ENCODE data around the gene FOSL2. TPM values are rescaled to one million over a fixed set of nuclear protein-coding genes. Genes with fewer than 3 reads are reported as not detected.

The FOSL2 gene
- total RNA-seq, 1 donor from 2014 or later, result 1.3 TPM

- no peak for DNase-seq (ENCODE audit: low spot score)
- no peaks in the 10 kb centered on the region for H3K27me3 ChIP-seq
- Mint-ChIP-seq H3K4me1 (no peaks in the 10 kb centered on the region), H3K27me3 (ENCODE audit: insufficient read depth, low read depth) (peaks cover 2% of the 10 kb centered on the region), H3K4me3 (no peak overlapping the region), H3K9me3 (no peaks in the 10 kb centered on the region), H3K27ac (no peak overlapping the region), H3K36me3 (no peaks in the 10 kb centered on the region)
- H3K27ac ChIP-seq, result no peak overlapping the region
- TF ChIP-seq, protein P1, sequence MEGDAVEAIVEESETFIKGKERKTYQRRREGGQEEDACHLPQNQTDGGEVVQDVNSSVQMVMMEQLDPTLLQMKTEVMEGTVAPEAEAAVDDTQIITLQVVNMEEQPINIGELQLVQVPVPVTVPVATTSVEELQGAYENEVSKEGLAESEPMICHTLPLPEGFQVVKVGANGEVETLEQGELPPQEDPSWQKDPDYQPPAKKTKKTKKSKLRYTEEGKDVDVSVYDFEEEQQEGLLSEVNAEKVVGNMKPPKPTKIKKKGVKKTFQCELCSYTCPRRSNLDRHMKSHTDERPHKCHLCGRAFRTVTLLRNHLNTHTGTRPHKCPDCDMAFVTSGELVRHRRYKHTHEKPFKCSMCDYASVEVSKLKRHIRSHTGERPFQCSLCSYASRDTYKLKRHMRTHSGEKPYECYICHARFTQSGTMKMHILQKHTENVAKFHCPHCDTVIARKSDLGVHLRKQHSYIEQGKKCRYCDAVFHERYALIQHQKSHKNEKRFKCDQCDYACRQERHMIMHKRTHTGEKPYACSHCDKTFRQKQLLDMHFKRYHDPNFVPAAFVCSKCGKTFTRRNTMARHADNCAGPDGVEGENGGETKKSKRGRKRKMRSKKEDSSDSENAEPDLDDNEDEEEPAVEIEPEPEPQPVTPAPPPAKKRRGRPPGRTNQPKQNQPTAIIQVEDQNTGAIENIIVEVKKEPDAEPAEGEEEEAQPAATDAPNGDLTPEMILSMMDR (IDR thresholded peaks at IDR 0.05), result no peak
- TF ChIP-seq EZH2 (IDR thresholded peaks at IDR 0.05), result no peak
- TF ChIP-seq EZH2phosphoT487 (IDR thresholded peaks at IDR 0.05), result no peak
- no peak overlapping the region for H2AFZ ChIP-seq (replicated peaks)
- H3K79me2 ChIP-seq (ENCODE audit: low read depth), result no peaks in the 10 kb centered on the region
- no peaks in the 10 kb centered on the region for H4K20me1 ChIP-seq (ENCODE audit: low read depth)
- H3K36me3 ChIP-seq, result no peaks in the 10 kb centered on the region
- H3K4me2 ChIP-seq, result no peak overlapping the region
- no peak overlapping the region for H3K9ac ChIP-seq
- no peaks in the 10 kb centered on the region for H3F3A ChIP-seq (ENCODE audit: low read depth)
- no peaks in the 10 kb centered on the region for H3K9me3 ChIP-seq (ENCODE audit: low read depth)
- H3K4me1 ChIP-seq, result no peaks in the 10 kb centered on the region
- no peak overlapping the region for H3K4me3 ChIP-seq
Measured at GRCh38 chr2:28423856-28424605, 31.4 kb downstream of the FOSL2 start.

- H3K4me3 ChIP-seq, result no peak overlapping the region
- Mint-ChIP-seq H3K9me3 (no peaks in the 10 kb centered on the region), H3K27ac (no peak overlapping the region), H3K27me3 (ENCODE audit: insufficient read depth, low read depth) (peaks cover 2% of the 10 kb centered on the region), H3K4me1 (no peaks in the 10 kb centered on the region), H3K4me3 (no peak overlapping the region), H3K36me3 (no peaks in the 10 kb centered on the region)
- H3K36me3 ChIP-seq, result no peaks in the 10 kb centered on the region
- H3K4me2 ChIP-seq, result no peak overlapping the region
- no peak overlapping the region for H3K27ac ChIP-seq
- H4K20me1 ChIP-seq (ENCODE audit: low read depth), result no peaks in the 10 kb centered on the region
- H3F3A ChIP-seq (ENCODE audit: low read depth), result no peaks in the 10 kb centered on the region
- no peaks in the 10 kb centered on the region for H3K9me3 ChIP-seq (ENCODE audit: low read depth)
- H3K27me3 ChIP-seq, result no peaks in the 10 kb centered on the region
- H3K79me2 ChIP-seq (ENCODE audit: low read depth), result no peaks in the 10 kb centered on the region
- no peak for DNase-seq (ENCODE audit: low spot score)
- no peak overlapping the region for H3K9ac ChIP-seq
- TF ChIP-seq, protein P1 (IDR thresholded peaks at IDR 0.05), result no peak
- TF ChIP-seq EZH2phosphoT487 (IDR thresholded peaks at IDR 0.05), result no peak
- TF ChIP-seq EZH2 (IDR thresholded peaks at IDR 0.05), result no peak
- H2AFZ ChIP-seq (replicated peaks), result no peak overlapping the region
- H3K4me1 ChIP-seq, result no peaks in the 10 kb centered on the region
Measured at GRCh38 chr2:28424799-28425463, 32.3 kb downstream of the FOSL2 start.

- peaks cover 2% of the 10 kb centered on the region for H3K27me3 Mint-ChIP-seq (ENCODE audit: insufficient read depth, low read depth)
- H3K27ac Mint-ChIP-seq, result no peak overlapping the region
- H3K27ac ChIP-seq, result no peak overlapping the region
- no peaks in the 10 kb centered on the region for H3K4me1 Mint-ChIP-seq
- no peaks in the 10 kb centered on the region for H3K36me3 Mint-ChIP-seq
- no peak overlapping the region for H3K4me3 ChIP-seq
- no peaks in the 10 kb centered on the region for H3K9me3 Mint-ChIP-seq
- no peak overlapping the region for H3K9ac ChIP-seq
- H3K79me2 ChIP-seq (ENCODE audit: low read depth), result no peaks in the 10 kb centered on the region
- H3K9me3 ChIP-seq (ENCODE audit: low read depth), result no peaks in the 10 kb centered on the region
- no peaks in the 10 kb centered on the region for H3K27me3 ChIP-seq
- H2AFZ ChIP-seq (replicated peaks), result no peak overlapping the region
- no peaks in the 10 kb centered on the region for H4K20me1 ChIP-seq (ENCODE audit: low read depth)
- no peak for DNase-seq (ENCODE audit: low spot score)
- no peaks in the 10 kb centered on the region for H3K36me3 ChIP-seq
- H3K4me1 ChIP-seq, result no peaks in the 10 kb centered on the region
- H3F3A ChIP-seq (ENCODE audit: low read depth), result no peaks in the 10 kb centered on the region
- H3K4me2 ChIP-seq, result no peak overlapping the region
- no peak overlapping the region for H3K4me3 Mint-ChIP-seq
- TF ChIP-seq, protein P1 (IDR thresholded peaks at IDR 0.05), result no peak
- no peak for TF ChIP-seq EZH2phosphoT487 (IDR thresholded peaks at IDR 0.05)
- no peak for TF ChIP-seq EZH2 (IDR thresholded peaks at IDR 0.05)
Measured at GRCh38 chr2:28425464-28425835, 32.8 kb downstream of the FOSL2 start.
